Heart right ventricle (tissue), 16 donors: ENCODE data around the gene FAM20A. TPM values are rescaled to one million over a fixed set of nuclear protein-coding genes. Genes with fewer than 3 reads are reported as not detected.

ENCODE experiments used
- ATAC-seq, 8 donors: fragments of 200-7000 bp; cut with Tn5 transposase; one replicate each; pipeline ENCODE4 v1.9.1; 2020; ENCODE audit warnings: mild to moderate bottlenecking in 8 of 8, moderate library complexity in 8 of 8, moderate number of reproducible peaks in 1 of 8
- DNase-seq, 2 donors: peaks; one replicate each; pipeline ENCODE4 v3.0.0-alpha.2; 2020
- H3K27ac ChIP-seq, 10 donors: fragments of 200-600 bp; sonication (generic) in 2 of 10; one replicate each; pipeline versions ENCODE4 v1.5.0 to v1.8.0; 2020 to 2022; ENCODE audit warnings: mild to moderate bottlenecking in 3 of 10
- H3K27me3 ChIP-seq, 7 donors: fragments of 200-600 bp; one replicate each; pipeline ENCODE4 v1.8.0; 2021 to 2022; ENCODE audit warnings: mild to moderate bottlenecking in 2 of 7
- H3K36me3 ChIP-seq, 9 donors: fragments of 200-600 bp; sonication (generic) in 1 of 9; one replicate each; pipeline versions ENCODE4 v1.5.0 to v1.8.0; 2020 to 2022; ENCODE audit warnings: mild to moderate bottlenecking in 2 of 9
- H3K4me1 ChIP-seq, 9 donors: fragments of 200-600 bp; sonication (generic) in 1 of 9; one replicate each; pipeline versions ENCODE4 v1.5.0 to v1.8.0; 2020 to 2022; ENCODE audit warnings: mild to moderate bottlenecking in 4 of 9
- H3K4me3 ChIP-seq, 10 donors: fragments of 200-600 bp; sonication (generic) in 2 of 10; one replicate each; pipeline versions ENCODE4 v1.5.0 to v1.8.0; 2020 to 2022; ENCODE audit warnings: mild to moderate bottlenecking in 7 of 10, moderate library complexity in 2 of 10
- H3K9me3 ChIP-seq, 11 donors: fragments of 200-600 bp in 10 of 11; sonication (generic) in 2 of 11; one replicate each; pipeline versions ENCODE4 v1.5.0 to v1.8.0; 2013 to 2022; ENCODE audit warnings: mild to moderate bottlenecking in 2 of 11, control low read depth in 1 of 11, moderate library complexity in 1 of 11
- CTCF ChIP-seq, 9 donors: fragments of 200-600 bp; sonication (generic) in 2 of 9; IDR thresholded peaks; one replicate each; pipeline versions ENCODE4 v1.5.0 to v1.8.0; 2021 to 2022; ENCODE audit warnings: antibody characterized with exemption in 9 of 9, mild to moderate bottlenecking in 5 of 9, moderate library complexity in 1 of 9
- WGBS, 2 donors: extraction: QIAGEN DNeasy Blood & Tissue Kit; methylation state at CpG; one replicate each; pipeline ENCODE4 v1.1.7; 2013; ENCODE audit warnings: inconsistent platforms in 1 of 2; 5-methylcytosine and 5-hydroxymethylcytosine counted together
- intact Hi-C, 10 donors: fragments of 100-400 bp; cut with DNase I; formaldehyde crosslinking; loops; one replicate each; pipeline versions ENCODE4 v1.11.1 to v1.14.2; 2022
- polyA plus RNA-seq, 2 donors: library from polyadenylated mRNA; stranded (reverse); fragments of 200-250 nt; gene quantifications; one replicate each; pipeline ENCODE4 v1.2.3, GENCODE V29; 2013
- total RNA-seq, 10 donors: library from RNA; stranded (reverse); fragmentation: NEBNext Ultra II Directional in 3 of 10; extraction: Animal tissue kit (Norgen Biotek cat#: 25700) in 3 of 10; gene quantifications; one replicate each; pipeline versions ENCODE4 v1.2.1 to v1.2.4, GENCODE V29; 2021 to 2023
- donor health status: Arrhythmogenic right ventricular cardiomyopathy.
- donor health status: ischemic (EF 13 %, LVEDD 7.1; RV severe dilation, severe dysfunction).
- donor health status: healthy with polysubstance abuse.
- donor health status: DM: no; HTN: yes; CAD: no.
- donor health status: DM: no; HTN: no; CAD: no.
- donor health status: ischemic (EF 25% LVEDD 6.9; RV normal size, moderate dysfunction).
- donor health status: ischemic (EF 25% LVEDD 5.7; RV mildly dilated, moderate dysfunction).
- donor health status: healthy.
- donor health status: DM: yes; HTN: yes; CAD: no.
- donor health status: Ischemic cardiomyopathy.
- donor health status: ischemic (EF 35%, LVEDD 5.7; RV mildly dilated, moderate dysfunction).
- donor health status: nonischemic (EF 11% LVEDD 7.7; RV severe dilation, severe dysfunction).
- donor health status: DM: yes; HTN: yes; CAD: no.
- donor health status: PGD.
- donor health status: ischemic (EF 29% LVEDD 5.4; RV normal size, mild dysfunction).
- donor health status: nonischemic (EF 23%, LVEDD 6.1; RV moderate dilation, normal function).

Gene FAM20A
- total and polyA plus RNA-seq, 12 donors: 3.1 to 18.1 (median 7.7) TPM

DNA sequence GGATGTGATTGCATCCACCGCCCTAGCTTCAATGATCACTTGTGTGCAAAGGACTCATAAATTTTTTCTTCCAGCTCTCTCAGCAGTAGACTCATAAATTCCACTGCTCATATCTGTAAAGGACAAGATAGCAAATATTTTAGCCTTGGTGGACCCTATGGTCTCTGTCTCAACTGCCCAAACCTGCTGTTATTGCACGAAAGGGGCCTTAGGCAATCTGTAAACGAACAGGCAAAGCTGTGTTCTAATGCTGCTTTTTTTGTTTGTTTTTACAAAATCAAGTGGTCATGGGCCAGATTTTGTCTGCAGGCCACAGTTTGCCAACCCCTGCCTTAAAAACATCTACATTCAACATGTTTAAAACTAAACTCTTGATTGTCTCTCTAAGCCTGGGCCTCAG is 34.1 kb downstream of the FAM20A start:
- no peaks in the 10 kb centered on the region for H3K27me3 ChIP-seq
- peaks cover 0 to under 1% (median 0%) of the 10 kb centered on the region in 9 donors for H3K36me3 ChIP-seq
- TF ChIP-seq CTCF (IDR thresholded peaks at IDR 0.05): no peak
- intact Hi-C loops: no loop called here
- peak overlapping the region in 1 of 10 donors; percentile 72 for H3K27ac ChIP-seq
- no peak overlapping the region for H3K4me3 ChIP-seq
- peaks cover 0 to 37% (median 5%) of the 10 kb centered on the region in 9 donors for H3K4me1 ChIP-seq
- ATAC-seq: no peak
- DNase-seq: no peak
- WGBS, 2 donors: 68 to 95% methylated on average over 3 of the region's 3 CpGs
- H3K9me3 ChIP-seq: no peaks in the 10 kb centered on the region

DNA sequence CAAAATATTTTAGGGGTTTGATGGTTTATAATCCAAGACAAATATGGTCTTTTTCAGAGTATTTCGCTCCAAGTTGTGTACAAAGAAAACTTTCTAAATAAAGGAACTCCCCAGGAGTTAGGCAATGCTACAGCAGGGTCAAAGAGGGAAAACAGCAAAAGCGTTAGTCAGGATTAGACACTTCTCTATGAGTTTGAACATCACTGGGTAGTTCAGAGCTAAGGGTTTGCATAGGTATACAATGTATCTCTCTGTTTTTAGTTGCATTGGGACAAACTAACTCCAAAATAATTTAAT is 34.8 kb downstream of the FAM20A start:
- no peak for TF ChIP-seq CTCF (IDR thresholded peaks at IDR 0.05)
- ATAC-seq: peak in 1 of 8 donors; percentile 56
- H3K27me3 ChIP-seq: no peaks in the 10 kb centered on the region

DNA sequence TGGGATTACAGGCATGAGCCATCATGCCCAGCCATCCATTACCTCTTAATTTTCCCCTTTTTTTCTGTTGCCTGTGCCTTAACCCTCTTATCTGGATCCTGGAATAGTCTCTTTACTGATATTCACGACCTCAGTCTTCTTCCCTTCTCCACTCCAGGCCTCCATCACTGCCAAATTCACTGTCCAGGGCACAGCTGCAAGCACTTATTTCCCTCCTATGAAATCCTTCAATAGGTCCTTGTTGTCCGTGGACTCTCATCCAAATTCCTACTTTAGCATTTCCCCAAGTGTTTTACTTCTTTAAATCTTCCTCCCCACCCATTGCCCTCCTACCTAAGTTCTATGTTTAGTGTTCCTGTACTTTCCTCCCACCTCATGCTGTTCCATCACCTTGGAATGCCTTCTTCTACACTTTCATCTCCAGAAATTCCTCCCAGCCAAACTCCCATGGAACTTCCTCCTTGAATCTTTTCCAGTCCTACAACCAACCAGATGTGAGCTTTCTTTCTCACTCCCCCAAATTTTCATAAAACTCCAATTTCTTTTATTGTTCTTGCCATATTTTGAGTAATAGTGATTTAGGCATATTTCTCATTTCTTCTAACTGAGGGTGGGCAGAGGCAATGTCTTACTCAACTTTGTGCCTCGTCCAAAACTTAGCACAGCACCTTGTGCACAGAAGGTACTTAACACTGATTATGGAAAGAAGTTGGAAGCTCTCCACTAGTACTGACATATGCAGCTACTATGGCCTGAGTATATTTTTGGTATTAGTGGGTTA is 35.3 kb downstream of the FAM20A start:
- Histone ChIP-seq H3K36me3 (no peaks in the 10 kb centered on the region), H3K4me1 (peaks cover 0 to 46% (median 17%) of the 10 kb centered on the region in 9 donors), H3K4me3 (no peak overlapping the region), H3K27me3 (no peaks in the 10 kb centered on the region), H3K9me3 (no peaks in the 10 kb centered on the region), H3K27ac (peak overlapping the region in 1 of 10 donors; percentile 27)
- TF ChIP-seq CTCF (IDR thresholded peaks at IDR 0.05): no peak
- DNase-seq (no peak), ATAC-seq (peak in 1 of 8 donors; percentile 43)
- intact Hi-C loops: no loop called here
- WGBS, 2 donors: 55 to 63% methylated on average over 3 of the region's 3 CpGs

More for the DNA sequence above, 34.8 kb downstream of the FAM20A start:
- H3K4me3 ChIP-seq: no peak overlapping the region
- H3K4me1 ChIP-seq: peaks cover 0 to 41% (median 12%) of the 10 kb centered on the region in 9 donors
- no peaks in the 10 kb centered on the region for H3K9me3 ChIP-seq
- no peaks in the 10 kb centered on the region for H3K36me3 ChIP-seq
- H3K27ac ChIP-seq: peak overlapping the region in 1 of 10 donors; percentile 27
- 64 to 78% methylated on average over 2 of the region's 2 CpGs for WGBS, 2 donors
- intact Hi-C loops: no loop called here
- no peak for DNase-seq

- Histone ChIP-seq H3K9me3 (no peaks in the 10 kb centered on the region), H3K36me3 (no peaks in the 10 kb centered on the region), H3K27ac (no peak overlapping the region), H3K27me3 (no peaks in the 10 kb centered on the region), H3K4me1 (peaks cover 0 to 55% (median 23%) of the 10 kb centered on the region in 9 donors), H3K4me3 (no peak overlapping the region)
- ATAC-seq: no peak
- no peak for DNase-seq
- TF ChIP-seq CTCF (IDR thresholded peaks at IDR 0.05): no peak
- intact Hi-C loops: no loop called here
- 92 to 96% methylated on average over 8 of the region's 8 CpGs for WGBS, 2 donors
Observed at GRCh38 chr17:68564415-68565111, 36.6 kb downstream of the FAM20A start.
